HG02610 (cell line): Measurements from ENCODE around the gene TXNL4A.
A peak's percentile ranks its signal among the peaks of the same experiment; 100 is the strongest.
"Not testable (repeated sequence)": the region's sequence is repeated elsewhere in the genome, so short reads cannot be mapped to it uniquely, and the experiment has no call there.

ENCODE experiments used
- ATAC-seq: cut with Tn5 transposase; IDR thresholded peaks from one replicate; pipeline ENCODE4 v1.9.1; 2021; ENCODE audit warnings: mild to moderate bottlenecking, moderate library complexity; ENCODE audit not compliant: unreplicated experiment

The TXNL4A gene

GRCh38 chr18:79965119-79965902 lies 23.1 kb downstream of the TXNL4A start:
- ATAC-seq = no peak

DNA sequence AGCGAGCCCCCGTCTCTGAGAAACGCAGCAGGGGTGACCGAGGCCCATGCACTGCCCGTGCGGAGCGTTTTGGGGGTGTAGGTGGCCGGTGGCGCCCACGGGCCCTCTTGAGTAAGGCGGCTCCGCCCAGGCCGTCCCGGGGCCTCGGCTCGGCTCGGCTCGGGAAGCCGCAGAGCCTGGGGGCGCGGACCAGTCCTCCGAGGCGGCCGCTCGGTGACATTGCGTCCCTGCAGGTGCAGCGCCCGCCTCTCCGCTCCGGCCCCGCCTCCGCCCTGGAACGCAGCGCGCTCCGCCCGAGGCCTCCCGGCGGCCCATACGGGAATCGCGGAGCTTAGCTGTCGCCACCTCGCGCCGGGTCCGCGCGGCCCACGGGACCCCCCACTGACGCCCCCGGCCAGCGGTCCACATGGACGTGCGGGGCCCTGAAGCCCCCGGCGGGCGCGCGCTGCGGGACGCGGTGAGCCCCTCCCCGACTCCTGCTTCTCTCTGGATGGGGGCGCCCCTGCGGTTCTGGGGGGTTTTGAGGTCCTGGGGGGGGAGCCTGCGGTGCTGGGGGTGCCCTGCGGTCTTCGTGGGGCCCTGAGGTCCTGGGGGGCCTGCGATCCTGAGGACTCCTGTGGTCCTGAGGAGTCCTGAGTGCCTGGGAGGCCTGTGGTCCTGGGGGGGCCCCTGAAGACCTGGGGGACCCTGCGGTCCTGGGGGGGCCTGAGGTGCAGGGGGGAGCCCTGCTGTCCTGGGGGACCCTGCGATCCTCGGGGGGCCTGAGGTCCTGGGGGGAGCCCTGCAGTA lies 23.8 kb downstream of the TXNL4A start, which contains the start of gene HSBP1L1:
Gene HSBP1L1 (plus strand): TSS at position 314 of the 789 bp plus-strand sequence. CDS start 93 bp downstream, at position 407.
- ATAC-seq = peak; percentile 73

DNA sequence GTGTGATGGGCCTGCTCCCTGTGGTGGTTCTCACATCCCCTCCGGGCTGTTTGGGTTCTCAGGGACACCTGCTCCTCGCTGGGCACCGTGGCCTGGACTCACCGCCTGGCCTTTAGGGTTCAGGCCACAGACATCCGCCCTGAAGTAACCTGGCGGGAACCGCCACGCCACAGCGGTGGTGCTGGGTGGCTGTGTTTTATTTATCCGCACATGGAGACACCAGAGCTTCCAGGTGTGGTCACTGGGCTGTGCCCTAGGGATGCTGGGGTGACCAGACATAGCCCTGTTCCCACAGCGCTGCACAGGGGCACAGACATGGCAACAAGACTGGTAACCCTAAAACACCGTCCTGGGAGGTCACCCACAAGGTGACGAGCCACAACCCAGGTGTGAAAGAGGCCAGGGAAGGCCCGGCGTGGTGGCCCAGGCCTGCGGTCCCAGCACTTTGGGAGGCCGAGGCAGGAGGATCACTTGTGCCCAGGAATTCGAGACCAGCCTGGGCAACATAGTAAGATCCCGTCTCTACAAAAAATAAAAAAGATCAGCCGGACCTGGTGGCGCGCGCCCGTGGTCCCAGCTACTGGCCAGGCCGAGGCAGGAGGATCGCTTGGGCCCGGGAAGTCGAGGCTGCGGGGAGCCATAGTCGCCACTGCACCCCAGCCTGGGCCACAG lies 24.6 kb downstream of the TXNL4A start:
- no peak for ATAC-seq

- peak; percentile 46 for ATAC-seq
Observed at GRCh38 chr18:79962835-79963657, 25.3 kb downstream of the TXNL4A start.

- no peak for ATAC-seq
Observed at GRCh38 chr18:79962311-79962710, 26.1 kb downstream of the TXNL4A start.

DNA sequence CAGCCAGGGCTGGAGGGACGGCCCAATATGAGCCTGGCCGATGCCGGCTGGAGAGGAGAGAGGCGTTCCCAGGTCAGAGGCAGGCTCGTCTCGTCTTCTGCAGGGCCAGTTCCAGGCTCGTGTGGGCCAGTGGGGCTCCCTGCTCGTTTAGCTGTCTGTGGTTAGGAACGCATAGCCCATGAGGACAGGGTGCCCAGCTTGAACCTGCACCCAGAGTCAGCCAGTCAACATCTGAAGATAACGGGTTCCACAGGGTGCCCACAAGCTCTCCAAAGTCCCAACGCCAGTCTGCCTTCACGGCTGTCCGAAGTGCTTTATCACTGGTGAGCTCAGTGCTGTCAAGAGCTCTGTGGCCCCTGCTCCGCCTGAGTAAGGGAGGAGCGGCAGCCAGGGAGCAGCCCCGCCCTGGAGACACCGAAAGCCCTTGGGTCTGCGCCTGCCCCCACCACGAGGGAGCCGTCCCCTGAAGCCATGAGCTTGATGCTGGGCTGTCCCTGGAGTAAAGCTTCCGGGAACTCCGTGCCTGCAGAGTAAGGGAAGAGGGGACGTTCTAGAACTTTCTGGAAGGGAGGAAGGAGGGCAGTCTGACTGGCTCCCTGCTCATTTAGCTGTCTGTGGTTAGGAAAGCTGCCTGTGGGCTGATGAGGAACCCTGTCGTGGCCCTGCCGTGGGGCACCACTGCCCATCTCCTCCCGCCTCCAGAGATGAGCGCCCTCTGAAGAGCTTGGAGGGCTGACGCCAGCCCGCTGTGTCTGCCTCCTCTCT lies 26.7 kb downstream of the TXNL4A start:
- no peak for ATAC-seq

- ATAC-seq = no peak
Observed at GRCh38 chr18:79960921-79961526, 27.3 kb downstream of the TXNL4A start.

DNA sequence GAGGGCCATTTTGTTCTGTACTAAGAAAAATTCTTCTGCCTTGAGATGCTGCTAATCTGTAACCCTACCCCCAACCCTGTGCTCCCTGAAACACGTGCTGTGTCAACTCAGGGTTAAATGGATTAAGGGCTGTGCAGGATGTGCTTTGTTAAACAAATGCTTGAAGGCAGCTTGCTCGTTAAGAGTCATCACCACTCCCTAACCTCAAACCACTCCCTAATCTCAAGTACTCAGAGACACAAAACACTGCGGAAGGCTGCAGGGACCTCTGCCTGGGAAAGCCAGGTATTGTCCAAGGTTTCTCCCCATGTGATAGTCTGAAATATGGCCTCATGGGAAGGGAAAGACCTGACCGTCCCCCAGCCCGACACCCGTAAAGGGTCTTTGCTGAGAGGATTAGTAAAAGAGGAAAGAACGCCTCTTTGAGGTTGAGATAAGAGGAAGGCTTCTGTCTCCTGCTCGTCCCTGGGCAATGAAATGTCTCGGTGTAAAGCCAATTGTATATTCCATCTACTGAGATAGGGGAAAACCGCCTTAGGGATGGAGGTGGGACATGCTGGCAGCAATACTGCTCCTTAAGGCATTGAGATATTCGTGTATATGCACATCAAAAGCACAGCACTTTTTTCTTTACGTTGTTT lies 28.1 kb downstream of the TXNL4A start:
- ATAC-seq = not testable (repeated sequence)

- ATAC-seq = no peak
Observed at GRCh38 chr18:79958981-79959380, 29.4 kb downstream of the TXNL4A start.

DNA sequence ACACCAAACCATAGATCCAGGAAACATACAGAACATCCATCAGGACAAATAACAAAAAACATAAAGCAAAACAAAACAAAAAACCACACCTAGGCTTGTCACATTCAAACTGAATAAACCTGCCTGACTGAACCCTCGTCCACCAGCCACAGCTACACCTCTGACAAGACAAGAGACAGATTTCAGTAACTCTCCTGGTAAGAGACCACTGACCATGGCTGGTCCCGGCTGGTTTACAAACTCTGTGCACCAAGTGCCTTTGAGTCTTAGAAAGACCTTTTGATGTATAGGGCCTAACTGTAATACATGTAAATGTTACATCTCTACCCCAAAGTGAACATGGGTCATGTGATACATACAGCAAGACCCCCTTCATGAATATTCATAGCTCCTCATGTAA lies 32.1 kb downstream of the TXNL4A start:
- ATAC-seq = no peak

DNA sequence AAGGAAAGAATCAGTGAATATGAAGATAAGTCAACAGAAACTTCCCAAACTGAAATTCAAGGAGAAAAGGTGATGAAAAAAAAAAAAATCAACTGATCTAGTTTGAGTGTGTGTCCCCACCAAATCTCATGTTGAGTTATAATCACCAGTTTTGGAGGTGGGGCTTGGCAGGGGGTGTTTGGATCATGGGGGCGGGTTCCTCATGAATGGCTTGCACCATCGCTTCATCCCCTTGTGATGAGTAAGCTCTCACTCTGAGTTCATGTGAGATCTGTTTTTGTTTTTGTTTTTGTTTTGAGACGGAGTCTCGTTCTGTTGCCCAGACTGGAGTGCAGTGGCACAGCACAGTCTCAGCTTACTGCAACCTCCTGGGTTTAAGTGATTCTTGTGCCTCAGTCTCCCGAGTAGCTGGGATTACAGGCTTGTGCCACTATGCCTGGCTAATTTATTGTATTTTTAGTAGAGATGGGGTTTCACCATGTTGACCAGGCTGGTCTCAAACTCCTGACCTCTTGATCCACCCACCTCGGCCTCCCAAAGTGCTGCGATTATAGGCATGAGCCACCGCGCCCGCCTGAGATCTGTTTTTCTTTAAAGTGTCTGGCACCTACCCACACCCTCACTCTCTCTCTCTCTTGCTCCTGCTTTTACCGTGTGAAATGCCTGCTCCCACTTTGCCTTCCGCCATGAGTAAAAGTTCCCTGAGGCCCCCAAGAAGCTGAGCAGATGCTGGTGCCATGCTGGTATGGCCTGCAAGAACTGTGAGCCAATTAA lies 32.9 kb downstream of the TXNL4A start:
- no peak for ATAC-seq

DNA sequence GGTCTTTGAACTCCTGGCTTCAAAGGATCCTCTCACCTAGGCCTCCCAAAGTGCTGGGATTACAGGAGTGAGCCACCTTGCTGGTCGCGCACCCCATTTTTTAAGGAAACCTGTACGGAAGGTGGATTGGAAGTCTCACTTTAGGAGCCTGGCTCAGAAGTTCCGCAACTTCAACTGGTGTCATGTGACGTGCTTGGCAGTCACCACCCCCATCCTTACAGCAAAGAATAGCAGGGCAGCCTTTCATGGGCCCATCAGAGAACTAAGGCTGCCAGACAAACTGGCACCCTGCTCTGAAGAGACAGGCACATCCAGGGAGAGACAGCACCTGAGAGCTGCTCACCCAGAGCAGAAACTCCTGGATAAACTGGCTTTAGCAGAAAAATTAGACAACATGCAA lies 33.6 kb downstream of the TXNL4A start:
- no peak for ATAC-seq

DNA sequence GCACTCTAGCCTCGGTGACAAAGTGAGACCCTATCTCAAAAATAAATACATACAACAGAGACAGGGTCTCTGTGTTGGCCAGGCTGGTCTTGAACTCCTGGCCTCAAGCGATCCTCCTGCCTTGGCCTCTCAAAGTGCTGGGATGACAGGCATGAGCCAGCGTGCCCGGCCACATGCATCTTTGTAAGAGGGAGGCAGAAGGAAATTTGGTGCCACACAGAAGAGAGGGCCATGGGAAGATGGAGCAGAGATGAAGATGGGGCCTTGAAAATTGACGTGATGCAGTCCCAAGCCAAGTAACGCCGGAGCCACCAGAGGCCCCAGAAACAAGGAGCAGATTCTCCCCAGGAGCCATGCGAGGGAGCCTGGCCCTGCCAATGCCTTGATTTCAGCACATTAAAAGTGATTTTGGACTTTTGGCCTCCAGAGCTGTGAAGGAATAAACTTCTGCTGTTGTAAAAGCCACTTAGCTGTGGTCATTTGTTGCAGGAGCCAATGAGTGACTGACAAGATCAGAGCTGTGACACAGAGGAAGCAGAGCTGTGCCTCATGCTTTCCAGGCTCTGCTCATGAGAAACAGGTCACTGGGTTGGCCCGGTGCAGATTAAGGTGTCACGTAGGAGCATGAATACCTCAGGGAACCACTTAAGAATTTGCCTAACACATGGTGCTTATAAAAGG lies 34.3 kb downstream of the TXNL4A start:
- ATAC-seq = no peak

DNA sequence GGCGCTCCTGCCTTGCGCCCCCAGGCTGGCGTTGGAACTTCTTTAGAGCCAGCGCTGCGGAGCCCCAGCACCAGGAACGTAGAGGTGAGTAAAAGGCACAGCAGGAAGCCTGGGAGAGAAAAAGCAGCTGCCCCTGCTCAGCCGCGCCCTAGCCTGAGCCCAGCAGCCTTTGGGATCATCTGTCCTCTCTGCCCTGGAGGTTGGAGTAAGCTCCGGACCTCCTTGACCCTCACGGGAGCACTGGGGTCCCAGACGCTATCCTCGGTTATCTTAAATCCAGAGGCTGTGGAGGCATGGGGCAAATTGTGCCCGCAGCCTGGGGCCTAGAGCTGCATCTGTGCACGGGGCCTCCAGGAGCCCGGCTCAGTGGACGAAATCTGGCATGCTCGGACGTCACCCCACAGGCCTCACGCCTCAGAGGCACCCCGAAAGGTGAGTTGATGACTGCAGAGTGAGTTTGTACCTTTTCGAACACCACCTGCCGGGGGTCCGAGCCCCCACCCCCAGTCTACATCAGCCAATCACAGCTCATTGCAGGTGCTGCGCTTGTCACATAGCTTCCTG lies 35.3 kb downstream of the TXNL4A start:
- ATAC-seq = no peak

DNA sequence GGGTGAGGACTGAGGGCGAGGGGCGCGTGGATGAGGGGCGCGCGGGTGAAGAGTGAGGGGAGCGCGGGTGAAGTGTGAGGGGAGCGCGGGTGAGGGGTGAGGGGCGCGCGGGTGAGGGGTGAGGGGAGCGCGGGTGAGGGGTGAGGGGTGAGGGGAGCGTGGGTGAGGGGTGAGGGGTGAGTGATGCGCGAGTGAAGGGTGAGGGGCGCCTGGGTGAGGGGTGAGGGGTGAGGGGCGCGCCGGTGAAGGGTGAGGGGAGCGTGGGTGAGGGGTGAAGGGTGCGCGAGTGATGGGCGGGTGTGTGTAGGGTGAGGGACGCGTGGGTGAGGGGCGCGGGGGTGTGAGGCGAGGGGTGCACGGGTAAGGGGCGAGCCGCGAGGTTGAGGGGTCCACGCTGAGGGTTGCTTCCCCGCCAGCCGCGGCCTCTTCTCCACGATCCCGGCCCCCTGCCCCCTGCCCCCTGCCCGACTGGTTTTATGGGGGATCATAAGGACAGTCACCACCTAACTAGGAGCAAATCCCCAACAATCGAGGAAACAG lies 35.8 kb downstream of the TXNL4A start:
- ATAC-seq = no peak

- ATAC-seq = peak; percentile 78
Observed at GRCh38 chr18:79951545-79952455, 36.6 kb downstream of the TXNL4A start, which contains the start of gene SLC66A2. SLC66A2 (minus strand) TSS chr18:79951653; CDS start chr18:79950926, 727 bp downstream.
